Measurements from ENCODE around the gene TSC22D3. TPM values are rescaled to one million over a fixed set of nuclear protein-coding genes. Genes with fewer than 3 reads are reported as not detected.

The TSC22D3 gene
- total and polyA plus RNA-seq, 12 donors = 26.3 to 153 (median 36.9) TPM

DNA sequence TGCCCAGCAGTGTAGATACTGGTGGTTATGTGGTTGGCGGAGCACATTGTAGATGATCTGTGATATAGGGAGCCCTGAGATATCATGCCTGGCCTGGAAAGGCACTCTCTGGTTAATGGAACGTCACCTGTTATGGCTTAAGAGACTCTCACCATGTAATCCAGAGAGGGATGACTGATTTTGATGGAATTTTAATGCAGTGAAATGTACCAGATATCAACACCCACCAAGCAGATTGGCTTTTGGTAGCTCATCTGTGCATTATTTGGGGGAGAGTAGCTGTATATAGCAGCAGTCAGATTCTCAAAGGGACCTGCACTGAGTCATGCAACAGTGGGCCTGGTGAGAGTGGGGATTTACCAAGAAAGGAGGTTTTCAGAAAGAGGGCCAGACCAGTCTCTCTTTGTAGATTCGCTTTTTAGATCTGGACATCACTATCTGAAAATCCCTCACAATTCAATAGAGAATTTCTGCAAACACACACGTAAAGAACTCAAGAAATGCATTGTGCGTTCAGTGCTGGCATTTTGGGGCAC, 17.3 kb downstream of the TSC22D3 start:
- intact Hi-C loops (cut with DNase I) = no loop called here
- no peak for DNase-seq

DNA sequence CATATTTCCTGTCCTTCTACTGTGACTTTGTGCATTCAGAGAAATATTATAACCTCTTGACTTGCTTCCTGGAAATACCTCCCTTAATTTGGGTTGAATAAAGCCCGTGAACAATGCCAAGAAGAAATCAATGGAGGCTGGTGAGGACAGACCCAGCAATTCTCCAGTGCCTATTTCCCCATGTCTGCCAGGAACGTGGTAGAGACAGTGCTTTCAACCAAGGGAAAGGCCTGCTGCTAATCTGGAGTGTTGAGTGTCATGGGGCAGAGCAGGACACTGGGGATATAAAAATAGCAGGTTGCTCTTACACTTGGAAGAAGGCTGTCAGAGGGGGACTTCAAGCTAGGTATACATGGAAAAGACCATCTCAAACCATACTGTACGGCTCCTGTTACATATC, 19.9 kb downstream of the TSC22D3 start:
- H3K4me1 ChIP-seq = peaks cover 0 to 64% (median 36%) of the 10 kb centered on the region in 9 donors
- intact Hi-C loops (cut with DNase I) = loop anchor here in 2 of 10 donors (1.0 kb wide), 2 partner anchors 23 to 39 kb away; no protein-coding TSS in a partner anchor
- TF ChIP-seq, protein P1, sequence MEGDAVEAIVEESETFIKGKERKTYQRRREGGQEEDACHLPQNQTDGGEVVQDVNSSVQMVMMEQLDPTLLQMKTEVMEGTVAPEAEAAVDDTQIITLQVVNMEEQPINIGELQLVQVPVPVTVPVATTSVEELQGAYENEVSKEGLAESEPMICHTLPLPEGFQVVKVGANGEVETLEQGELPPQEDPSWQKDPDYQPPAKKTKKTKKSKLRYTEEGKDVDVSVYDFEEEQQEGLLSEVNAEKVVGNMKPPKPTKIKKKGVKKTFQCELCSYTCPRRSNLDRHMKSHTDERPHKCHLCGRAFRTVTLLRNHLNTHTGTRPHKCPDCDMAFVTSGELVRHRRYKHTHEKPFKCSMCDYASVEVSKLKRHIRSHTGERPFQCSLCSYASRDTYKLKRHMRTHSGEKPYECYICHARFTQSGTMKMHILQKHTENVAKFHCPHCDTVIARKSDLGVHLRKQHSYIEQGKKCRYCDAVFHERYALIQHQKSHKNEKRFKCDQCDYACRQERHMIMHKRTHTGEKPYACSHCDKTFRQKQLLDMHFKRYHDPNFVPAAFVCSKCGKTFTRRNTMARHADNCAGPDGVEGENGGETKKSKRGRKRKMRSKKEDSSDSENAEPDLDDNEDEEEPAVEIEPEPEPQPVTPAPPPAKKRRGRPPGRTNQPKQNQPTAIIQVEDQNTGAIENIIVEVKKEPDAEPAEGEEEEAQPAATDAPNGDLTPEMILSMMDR (IDR thresholded peaks at IDR 0.05) = no peak
- 16 to 50% methylated on average over 3 of the region's 3 CpGs for WGBS, 2 donors
- H3K9me3 ChIP-seq = no peaks in the 10 kb centered on the region
- peaks cover 0 to 29% (median 0%) of the 10 kb centered on the region in 7 donors for H3K27me3 ChIP-seq
- ATAC-seq (peak; percentile 61 to 89 (median 84)), DNase-seq (no peak)
- H3K4me3 ChIP-seq = no peak overlapping the region
- peaks cover 0 to 3% (median 0%) of the 10 kb centered on the region in 9 donors for H3K36me3 ChIP-seq
- H3K27ac ChIP-seq = peak overlapping the region; percentile 0 to 85 (median 70)

More for the DNA sequence above, 17.3 kb downstream of the TSC22D3 start:
- no peak overlapping the region for H3K27ac ChIP-seq
- H3K9me3 ChIP-seq = no peaks in the 10 kb centered on the region
- H3K36me3 ChIP-seq = peaks cover 0 to 3% (median 0%) of the 10 kb centered on the region in 9 donors
- peaks cover 0 to 45% (median 0%) of the 10 kb centered on the region in 7 donors for H3K27me3 ChIP-seq
- WGBS, 2 donors = 96% methylated on average over 5 of the region's 5 CpGs
- TF ChIP-seq, protein P1 (IDR thresholded peaks at IDR 0.05) = no peak
- H3K4me1 ChIP-seq = peaks cover 0 to 50% (median 21%) of the 10 kb centered on the region in 9 donors
- no peak for ATAC-seq
- no peak overlapping the region for H3K4me3 ChIP-seq

DNA sequence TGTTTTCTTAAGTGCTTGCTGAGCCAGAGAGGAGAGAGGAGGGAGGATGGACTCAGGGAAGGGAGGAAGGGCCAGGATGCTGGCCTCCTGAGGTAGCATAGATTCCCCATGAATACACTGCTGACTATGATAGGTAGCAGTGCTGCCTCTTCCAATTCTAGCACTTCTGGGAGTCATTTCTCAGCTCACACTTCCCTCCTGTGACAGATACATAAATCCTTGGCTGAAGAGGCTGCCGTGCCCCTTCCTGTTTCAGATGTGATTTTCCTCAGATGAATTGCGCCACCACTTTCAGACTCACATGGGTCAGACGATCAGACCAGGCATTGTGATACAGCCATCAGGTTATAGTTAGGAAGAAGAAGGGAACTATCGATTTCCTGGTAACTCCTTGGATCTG, 22.4 kb downstream of the TSC22D3 start:
- TF ChIP-seq, protein P1 (IDR thresholded peaks at IDR 0.05) = no peak
- Histone ChIP-seq H3K27ac (peak overlapping the region in 6 of 10 donors; percentile 35 to 79 (median 66)), H3K4me3 (no peak overlapping the region), H3K9me3 (no peaks in the 10 kb centered on the region), H3K4me1 (peaks cover 0 to 73% (median 42%) of the 10 kb centered on the region in 9 donors), H3K36me3 (no peaks in the 10 kb centered on the region), H3K27me3 (peaks cover 0 to 20% (median 0%) of the 10 kb centered on the region in 7 donors)
- WGBS, 2 donors = 42 to 47% methylated on average over 4 of the region's 4 CpGs
- DNase-seq (no peak), ATAC-seq (peak in 5 of 8 donors; percentile 12 to 53 (median 32))
- intact Hi-C loops (cut with DNase I) = no loop called here

DNA sequence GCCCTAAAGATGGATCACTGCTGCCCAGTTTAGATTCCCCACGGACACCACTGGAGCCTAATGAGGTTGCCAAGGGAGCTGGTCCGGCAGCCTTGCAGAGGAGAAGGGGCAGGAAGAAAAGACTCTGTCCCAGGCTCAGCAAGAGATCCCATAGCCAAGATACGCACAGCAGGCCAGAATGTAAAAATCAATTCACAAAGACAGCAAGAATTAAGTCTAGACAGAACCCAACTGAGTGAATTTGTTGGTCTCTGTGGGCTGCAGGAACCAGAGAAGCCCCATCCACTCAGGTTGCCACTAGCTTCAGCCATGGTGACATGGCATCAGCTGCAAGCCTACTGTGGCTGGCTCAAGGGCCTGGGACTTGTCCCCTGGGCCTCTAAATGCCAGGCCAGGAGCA, 22.9 kb downstream of the TSC22D3 start:
- Histone ChIP-seq H3K4me3 (no peak overlapping the region), H3K36me3 (no peaks in the 10 kb centered on the region), H3K9me3 (no peaks in the 10 kb centered on the region), H3K27me3 (peaks cover 0 to 20% (median 0%) of the 10 kb centered on the region in 7 donors), H3K27ac (peak overlapping the region in 6 of 10 donors; percentile 35 to 79 (median 66)), H3K4me1 (peaks cover 0 to 78% (median 45%) of the 10 kb centered on the region in 9 donors)
- intact Hi-C loops (cut with DNase I) = no loop called here
- 87 to 90% methylated on average over 3 of the region's 3 CpGs for WGBS, 2 donors
- TF ChIP-seq, protein P1 (IDR thresholded peaks at IDR 0.05) = no peak
- no peak for DNase-seq
- no peak for ATAC-seq

All from heart right ventricle (tissue), 16 donors.